22Rv1 (cell line): ENCODE measurements around the gene RIPK3.

Source experiments
- H3K27ac ChIP-seq: fragments of 450-650 bp; 2 replicates; pipeline ENCODE4 v1.5.1; 2017
- CTCF ChIP-seq: fragments of 450-650 bp; IDR thresholded peaks from 2 replicates; pipeline ENCODE4 v1.5.1; 2017; ENCODE audit warnings: mild to moderate bottlenecking
- ZFX ChIP-seq: fragments of 450-650 bp; IDR thresholded peaks from 2 replicates; pipeline ENCODE4 v1.6.1; 2017; ENCODE audit warnings: antibody characterized with exemption, borderline replicate concordance

RIPK3 gene

GRCh38 chr14:24325963-24326362, 13.8 kb downstream of the RIPK3 start:
- no peak overlapping the region for H3K27ac ChIP-seq

GRCh38 chr14:24325041-24325530, 14.7 kb downstream of the RIPK3 start:
- no peak for TF ChIP-seq CTCF
- no peak for TF ChIP-seq ZFX
- no peak overlapping the region for H3K27ac ChIP-seq

More at GRCh38 chr14:24325963-24326362, 13.8 kb downstream of the RIPK3 start:
- no peak for TF ChIP-seq CTCF
- TF ChIP-seq ZFX, result no peak

- no peak for TF ChIP-seq CTCF
- TF ChIP-seq ZFX, result no peak
- H3K27ac ChIP-seq, result no peak overlapping the region
These were observed 15.8 kb downstream of the RIPK3 start for GRCh38 chr14:24324024-24324423.

DNA sequence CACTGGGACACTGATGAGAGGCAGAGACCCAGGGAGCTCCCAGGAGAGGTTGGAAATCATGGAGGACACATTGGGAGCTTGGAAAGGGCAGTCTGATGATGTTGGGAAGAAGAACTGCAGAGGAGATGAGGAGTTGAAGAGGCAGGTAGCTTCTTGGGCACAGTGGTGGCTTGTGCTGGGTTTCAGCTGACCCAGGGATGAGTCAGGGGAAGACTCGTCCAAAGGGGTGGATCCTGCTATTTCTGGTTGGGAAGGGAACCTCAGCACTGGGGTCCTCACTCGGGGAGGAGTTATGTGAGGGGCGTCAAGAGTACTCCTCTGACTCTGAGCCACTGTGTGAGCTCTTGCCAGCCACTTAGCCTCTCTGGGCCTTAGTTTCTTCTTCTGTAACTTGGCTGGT, 16.4 kb downstream of the RIPK3 start:
- TF ChIP-seq ZFX (no peak), CTCF (no peak)
- no peak overlapping the region for H3K27ac ChIP-seq

DNA sequence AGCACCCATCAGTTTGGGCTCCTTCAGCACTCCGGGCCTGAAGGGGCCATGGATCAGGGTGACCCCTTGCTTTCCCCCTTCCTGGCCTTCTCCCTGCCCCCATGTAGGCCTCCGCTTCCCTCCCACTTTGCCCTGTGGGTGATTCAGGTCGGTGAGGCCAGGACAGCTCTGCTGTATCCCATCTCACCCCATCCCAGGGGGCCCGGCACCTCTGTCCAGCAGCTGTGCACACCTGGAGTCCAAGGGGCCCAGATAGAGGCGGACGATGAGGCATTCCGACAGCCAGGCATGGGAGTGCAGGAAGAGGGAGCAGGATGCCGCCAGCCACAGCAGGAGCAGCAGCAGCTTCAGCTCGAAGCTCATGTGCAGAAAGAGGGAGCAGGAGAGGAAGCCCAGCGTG, 17.1 kb downstream of the RIPK3 start:
- H3K27ac ChIP-seq, result no peak overlapping the region
- no peak for TF ChIP-seq ZFX

DNA sequence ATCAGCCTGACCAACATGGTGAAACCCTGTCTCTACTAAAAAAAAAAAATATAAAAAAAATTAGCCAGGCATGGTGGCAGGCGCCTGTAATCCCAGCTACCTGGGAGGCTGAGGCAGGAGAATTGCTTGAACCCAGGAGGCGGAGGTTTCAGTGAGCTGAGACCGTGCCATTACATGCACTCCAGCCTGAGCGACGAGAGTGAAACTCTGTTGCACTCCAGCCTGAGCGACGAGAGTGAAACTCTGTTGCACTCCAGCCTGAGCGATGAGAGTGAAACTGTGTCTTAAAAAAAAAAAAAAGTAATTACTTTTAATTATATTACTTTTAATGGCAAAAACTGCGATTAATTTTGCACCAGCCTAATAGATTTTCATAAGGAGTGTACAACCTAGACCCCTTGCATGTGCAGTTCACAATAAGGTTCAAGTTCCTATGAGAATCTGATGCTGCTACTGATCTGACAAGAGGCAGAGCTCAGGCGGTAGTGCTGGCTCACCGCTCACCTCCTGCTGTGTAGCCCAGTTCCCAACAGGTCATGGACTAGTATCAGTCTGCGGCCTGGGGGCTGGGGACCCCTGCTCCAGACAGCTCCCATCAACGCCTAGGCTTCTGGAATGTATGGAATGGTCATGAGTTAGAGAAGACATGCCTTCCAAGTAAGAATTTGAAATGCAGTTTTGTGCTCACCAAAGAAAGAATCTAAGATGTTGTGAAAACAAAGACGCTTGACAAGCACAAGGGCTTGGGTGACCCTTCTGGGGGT, 18.4 kb downstream of the RIPK3 start:
- no peak for TF ChIP-seq CTCF
- no peak for TF ChIP-seq ZFX
- H3K27ac ChIP-seq, result no peak overlapping the region

GRCh38 chr14:24317141-24317928, 22.5 kb downstream of the RIPK3 start:
- TF ChIP-seq CTCF (no peak), ZFX (no peak)
- H3K27ac ChIP-seq, result no peak overlapping the region
